HG02981 (cell line): Measurements from ENCODE around the gene BCAP29.
A peak's percentile ranks its signal among the peaks of the same experiment; 100 is the strongest.

Source experiments
- ATAC-seq: cut with Tn5 transposase; IDR thresholded peaks from one replicate; pipeline ENCODE4 v1.9.1; 2021; ENCODE audit warnings: mild to moderate bottlenecking, moderate library complexity; ENCODE audit not compliant: unreplicated experiment

The BCAP29 gene

DNA sequence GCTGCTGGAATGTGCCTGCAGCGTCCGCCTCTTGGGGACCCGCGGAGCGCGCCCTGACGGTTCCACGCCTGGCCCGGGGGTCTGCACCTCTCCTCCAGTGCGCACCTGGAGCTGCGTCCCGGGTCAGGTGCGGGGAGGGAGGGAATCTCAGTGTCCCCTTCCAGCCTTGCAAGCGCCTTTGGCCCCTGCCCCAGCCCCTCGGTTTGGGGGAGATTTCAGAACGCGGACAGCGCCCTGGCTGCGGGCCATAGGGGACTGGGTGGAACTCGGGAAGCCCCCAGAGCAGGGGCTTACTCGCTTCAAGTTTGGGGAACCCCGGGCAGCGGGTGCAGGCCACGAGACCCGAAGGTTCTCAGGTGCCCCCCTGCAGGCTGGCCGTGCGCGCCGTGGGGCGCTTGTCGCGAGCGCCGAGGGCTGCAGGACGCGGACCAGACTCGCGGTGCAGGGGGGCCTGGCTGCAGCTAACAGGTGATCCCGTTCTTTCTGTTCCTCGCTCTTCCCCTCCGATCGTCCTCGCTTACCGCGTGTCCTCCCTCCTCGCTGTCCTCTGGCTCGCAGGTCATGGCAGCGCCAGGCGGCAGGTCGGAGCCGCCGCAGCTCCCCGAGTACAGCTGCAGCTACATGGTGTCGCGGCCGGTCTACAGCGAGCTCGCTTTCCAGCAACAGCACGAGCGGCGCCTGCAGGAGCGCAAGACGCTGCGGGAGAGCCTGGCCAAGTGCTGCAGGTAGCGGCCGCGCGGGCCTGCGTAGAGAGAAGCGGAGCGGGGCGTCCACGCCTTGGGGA lies 81.2 kb downstream of the BCAP29 start:
- ATAC-seq, result peak; percentile 51

DNA sequence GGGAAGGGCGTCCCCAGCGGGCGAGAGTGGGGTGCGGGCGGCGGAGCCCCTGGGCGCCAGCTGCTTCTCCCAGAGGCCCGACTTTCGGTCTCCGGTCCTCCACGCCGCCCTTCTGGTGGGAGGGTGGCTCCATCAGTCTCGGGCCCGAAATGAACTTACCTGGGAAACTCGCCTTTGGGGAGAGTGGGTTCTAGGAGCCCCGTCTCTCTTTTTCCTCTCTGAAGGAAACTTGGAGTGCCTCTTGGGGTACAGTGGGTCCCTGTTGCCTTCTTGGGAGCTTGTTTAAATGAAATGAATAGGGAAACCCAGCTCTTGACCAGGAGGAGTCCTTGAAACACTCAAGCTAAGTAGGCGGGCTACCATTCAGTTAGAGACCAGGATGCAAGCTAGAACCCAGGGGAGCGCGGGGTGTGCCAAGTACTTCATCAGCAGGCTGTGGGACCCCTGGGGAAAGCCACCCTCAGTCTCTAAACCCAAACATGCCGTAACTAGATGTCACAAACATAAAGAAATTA lies 81.9 kb downstream of the BCAP29 start:
- no peak for ATAC-seq

DNA sequence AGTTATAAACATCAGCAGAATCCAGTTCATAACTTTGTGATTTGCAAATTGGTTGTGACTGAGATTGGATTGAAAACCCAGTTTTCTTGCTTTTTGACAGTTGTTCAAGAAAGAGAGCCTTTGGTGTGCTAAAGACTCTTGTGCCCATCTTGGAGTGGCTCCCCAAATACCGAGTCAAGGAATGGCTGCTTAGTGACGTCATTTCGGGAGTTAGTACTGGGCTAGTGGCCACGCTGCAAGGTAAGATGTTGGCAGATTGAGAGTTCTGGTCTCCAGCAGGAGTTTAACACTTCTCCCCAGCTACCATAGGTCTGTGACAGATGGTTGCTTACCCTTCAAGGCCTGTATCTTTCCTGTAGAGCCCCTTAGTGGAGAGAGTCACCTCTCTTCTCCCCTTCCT lies 83.2 kb downstream of the BCAP29 start:
- ATAC-seq, result no peak

DNA sequence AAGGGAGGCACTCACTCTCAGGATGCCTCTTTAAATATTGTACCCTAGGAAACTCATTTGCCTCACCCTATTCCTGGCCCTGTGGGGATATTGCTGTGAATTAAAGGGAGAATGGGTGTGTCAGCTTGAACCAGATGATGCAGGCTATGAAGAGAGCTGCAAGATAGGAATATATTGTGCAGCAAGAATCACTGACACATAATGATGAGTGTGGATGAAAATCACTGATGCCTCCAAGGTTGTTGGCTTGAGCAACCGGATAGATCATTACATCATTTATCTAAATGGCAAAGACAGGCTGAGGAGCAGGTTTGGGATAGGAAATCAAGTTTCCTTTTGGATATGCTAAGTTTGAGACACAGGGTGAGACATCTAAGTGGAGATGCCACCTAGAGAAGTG lies 86.7 kb downstream of the BCAP29 start:
- ATAC-seq, result no peak

DNA sequence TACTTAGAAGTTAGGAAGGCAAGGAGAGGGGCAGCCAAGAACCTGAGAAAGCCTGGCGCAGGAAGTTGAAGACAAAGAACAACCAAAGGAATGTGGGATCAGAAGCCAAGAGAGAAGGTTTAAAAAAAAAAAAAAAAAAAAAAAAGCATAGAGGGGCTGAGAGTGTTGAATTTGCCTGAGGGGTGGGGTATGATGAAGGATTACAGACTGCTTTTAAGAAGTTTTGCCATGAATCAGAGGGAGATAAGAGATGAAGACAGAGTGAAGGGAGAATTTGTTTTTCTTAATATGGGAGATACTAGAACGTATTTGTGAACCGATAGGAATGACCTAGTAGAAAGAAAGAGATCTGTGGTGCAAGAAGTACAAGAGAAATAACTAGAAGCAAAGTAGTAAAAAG lies 87.3 kb downstream of the BCAP29 start:
- no peak for ATAC-seq

DNA sequence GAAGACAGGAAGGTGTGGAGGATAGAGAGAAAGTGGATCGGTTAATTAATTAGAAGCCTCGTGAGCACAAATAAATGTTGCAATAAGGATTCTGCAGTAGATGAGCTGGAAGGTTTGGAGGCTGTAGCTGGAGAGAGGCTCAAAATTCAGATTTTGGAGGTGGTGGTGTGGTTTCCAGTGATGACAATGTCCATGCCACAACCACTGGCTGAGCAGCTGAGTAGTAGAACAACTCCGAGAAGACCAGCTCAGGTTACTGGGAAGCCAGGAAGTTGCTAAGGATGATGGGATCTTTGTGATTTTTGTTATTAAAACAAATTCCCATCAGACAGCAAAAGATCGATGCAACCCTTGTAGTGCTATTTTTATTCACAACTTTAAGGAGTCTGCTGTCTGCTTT lies 88.2 kb downstream of the BCAP29 start:
- ATAC-seq, result no peak
